ENCODE data around the gene MS4A8.

Gene MS4A8

GRCh38 chr11:60741421-60741820 lies 42.0 kb downstream of the MS4A8 start (continued):
- TF ChIP-seq CSRNP3 (CRISPR knock-in tag; IDR thresholded peaks at IDR 0.05) (no peak), SNAI2 (CRISPR knock-in tag; IDR thresholded peaks at IDR 0.05) (no peak), TCF4 (CRISPR knock-in tag; IDR thresholded peaks at IDR 0.05; ENCODE audit: borderline replicate concordance) (no peak)

DNA sequence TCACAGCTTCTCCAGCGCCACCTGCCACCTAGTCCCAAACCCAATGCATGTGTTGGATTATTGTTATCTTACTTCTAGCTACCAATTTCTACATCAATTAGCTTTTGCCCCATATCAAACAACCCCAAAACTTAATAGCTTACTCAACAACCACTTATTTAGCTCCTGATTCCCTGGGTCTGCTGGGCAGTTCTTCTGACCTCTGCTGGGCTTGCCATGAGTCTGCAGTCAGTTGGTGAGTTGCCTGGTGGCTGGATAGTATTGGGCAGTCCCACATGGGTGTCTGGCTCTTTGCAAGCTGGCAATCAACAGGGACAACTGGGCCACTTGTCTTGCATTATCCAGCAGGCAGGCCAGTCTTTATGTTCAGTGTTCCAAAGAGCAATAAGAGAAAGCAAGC lies 43.6 kb downstream of the MS4A8 start:
- ATAC-seq: no peak
- no peak for TF ChIP-seq BACH2 (CRISPR knock-in tag; IDR thresholded peaks at IDR 0.05; ENCODE audit: borderline replicate concordance)
- TF ChIP-seq TSHZ2 (CRISPR knock-in tag; IDR thresholded peaks at IDR 0.05): no peak
- no peak for TF ChIP-seq RARB (CRISPR knock-in tag; IDR thresholded peaks at IDR 0.05)
- TF ChIP-seq PPARA (CRISPR knock-in tag; IDR thresholded peaks at IDR 0.05; ENCODE audit: borderline replicate concordance): no peak
- TF ChIP-seq POU6F1 (CRISPR knock-in tag; IDR thresholded peaks at IDR 0.05; ENCODE audit: borderline replicate concordance, low read depth): no peak
- no peak for TF ChIP-seq ISL1 (CRISPR knock-in tag; IDR thresholded peaks at IDR 0.05)
- no peak for TF ChIP-seq ZFP3 (CRISPR knock-in tag; IDR thresholded peaks at IDR 0.05)
- TF ChIP-seq ZC3H10 (CRISPR knock-in tag; IDR thresholded peaks at IDR 0.05): no peak
- no peak for TF ChIP-seq SNAI2 (CRISPR knock-in tag; IDR thresholded peaks at IDR 0.05)
- no peak for TF ChIP-seq CSRNP3 (CRISPR knock-in tag; IDR thresholded peaks at IDR 0.05)
- no peak for TF ChIP-seq GLIS3 (CRISPR knock-in tag; IDR thresholded peaks at IDR 0.05)
- TF ChIP-seq, protein P1, sequence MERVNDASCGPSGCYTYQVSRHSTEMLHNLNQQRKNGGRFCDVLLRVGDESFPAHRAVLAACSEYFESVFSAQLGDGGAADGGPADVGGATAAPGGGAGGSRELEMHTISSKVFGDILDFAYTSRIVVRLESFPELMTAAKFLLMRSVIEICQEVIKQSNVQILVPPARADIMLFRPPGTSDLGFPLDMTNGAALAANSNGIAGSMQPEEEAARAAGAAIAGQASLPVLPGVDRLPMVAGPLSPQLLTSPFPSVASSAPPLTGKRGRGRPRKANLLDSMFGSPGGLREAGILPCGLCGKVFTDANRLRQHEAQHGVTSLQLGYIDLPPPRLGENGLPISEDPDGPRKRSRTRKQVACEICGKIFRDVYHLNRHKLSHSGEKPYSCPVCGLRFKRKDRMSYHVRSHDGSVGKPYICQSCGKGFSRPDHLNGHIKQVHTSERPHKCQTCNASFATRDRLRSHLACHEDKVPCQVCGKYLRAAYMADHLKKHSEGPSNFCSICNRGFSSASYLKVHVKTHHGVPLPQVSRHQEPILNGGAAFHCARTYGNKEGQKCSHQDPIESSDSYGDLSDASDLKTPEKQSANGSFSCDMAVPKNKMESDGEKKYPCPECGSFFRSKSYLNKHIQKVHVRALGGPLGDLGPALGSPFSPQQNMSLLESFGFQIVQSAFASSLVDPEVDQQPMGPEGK (CRISPR knock-in tag; IDR thresholded peaks at IDR 0.05; ENCODE audit: borderline replicate concordance): no peak
- no peak for TF ChIP-seq ZNF70 (CRISPR knock-in tag; IDR thresholded peaks at IDR 0.05)
- no peak for TF ChIP-seq TOX (CRISPR knock-in tag; IDR thresholded peaks at IDR 0.05; ENCODE audit: borderline replicate concordance)
- no peak for TF ChIP-seq ZNF565 (CRISPR knock-in tag; conservative IDR thresholded peaks at IDR 0.05; ENCODE audit: low read depth)
- TF ChIP-seq, protein P2, sequence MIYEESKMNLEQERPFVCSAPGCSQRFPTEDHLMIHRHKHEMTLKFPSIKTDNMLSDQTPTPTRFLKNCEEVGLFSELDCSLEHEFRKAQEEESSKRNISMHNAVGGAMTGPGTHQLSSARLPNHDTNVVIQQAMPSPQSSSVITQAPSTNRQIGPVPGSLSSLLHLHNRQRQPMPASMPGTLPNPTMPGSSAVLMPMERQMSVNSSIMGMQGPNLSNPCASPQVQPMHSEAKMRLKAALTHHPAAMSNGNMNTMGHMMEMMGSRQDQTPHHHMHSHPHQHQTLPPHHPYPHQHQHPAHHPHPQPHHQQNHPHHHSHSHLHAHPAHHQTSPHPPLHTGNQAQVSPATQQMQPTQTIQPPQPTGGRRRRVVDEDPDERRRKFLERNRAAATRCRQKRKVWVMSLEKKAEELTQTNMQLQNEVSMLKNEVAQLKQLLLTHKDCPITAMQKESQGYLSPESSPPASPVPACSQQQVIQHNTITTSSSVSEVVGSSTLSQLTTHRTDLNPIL (CRISPR knock-in tag; IDR thresholded peaks at IDR 0.05; ENCODE audit: low read depth): no peak
- TF ChIP-seq ESRRG (CRISPR knock-in tag; IDR thresholded peaks at IDR 0.05): no peak
- no peak for TF ChIP-seq OSR1 (CRISPR knock-in tag; IDR thresholded peaks at IDR 0.05)
- TF ChIP-seq ZNF8 (CRISPR knock-in tag; IDR thresholded peaks at IDR 0.05): no peak

DNA sequence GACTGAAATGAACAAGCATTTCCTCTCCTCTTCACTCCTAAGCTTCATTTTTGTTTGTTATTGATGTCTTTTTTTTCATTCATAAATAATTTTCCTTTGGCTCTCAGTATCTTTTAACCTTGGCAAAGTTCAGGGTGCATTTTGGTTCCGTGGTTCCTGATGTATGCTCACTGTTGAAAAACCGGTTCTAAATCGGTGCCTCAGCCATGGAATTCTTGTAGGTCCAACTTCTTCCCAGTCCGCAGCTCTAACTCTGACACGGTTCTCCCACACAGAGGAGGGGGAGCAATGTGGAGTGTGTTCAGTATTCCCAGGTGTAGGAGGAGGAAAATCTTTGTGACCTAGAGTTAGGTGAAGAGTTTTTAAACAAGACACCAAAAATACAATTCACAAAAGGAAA lies 44.7 kb downstream of the MS4A8 start:
- TF ChIP-seq CSDC2 (CRISPR knock-in tag; IDR thresholded peaks at IDR 0.05): no peak
- TF ChIP-seq ZC3H10 (CRISPR knock-in tag; IDR thresholded peaks at IDR 0.05): no peak
- TF ChIP-seq GLIS3 (CRISPR knock-in tag; IDR thresholded peaks at IDR 0.05): no peak
- no peak for ATAC-seq

Measured in SK-N-SH treated with all-trans-retinoic acid at 6 μM for 48 hours (cell line).